Parathyroid adenoma (tissue), 2 donors: Measurements from ENCODE around the gene HOXD11.

ENCODE experiments used
- H2AFZ ChIP-seq: fragments of 300-600 bp; sonication (generic); one replicate; pipeline ENCODE4 v1.7.0; 2017; ENCODE audit warnings: antibody characterized with exemption, mild to moderate bottlenecking
- H3K27ac ChIP-seq: fragments of 300-600 bp; sonication (generic); one replicate; pipeline ENCODE4 v1.7.0; 2017
- H3K27me3 ChIP-seq: fragments of 300-600 bp; sonication (generic); one replicate; pipeline ENCODE4 v1.7.0; 2017; ENCODE audit warnings: low read length; ENCODE audit not compliant: control insufficient read depth, insufficient read depth
- H3K36me3 ChIP-seq: fragments of 300-600 bp; sonication (generic); one replicate; pipeline ENCODE4 v1.7.0; 2017; ENCODE audit warnings: low read length; ENCODE audit not compliant: control insufficient read depth, insufficient read depth
- H3K4me1 ChIP-seq: fragments of 300-600 bp; sonication (generic); one replicate; pipeline ENCODE4 v1.7.0; 2017; ENCODE audit warnings: control low read depth
- H3K4me2 ChIP-seq: fragments of 300-600 bp; sonication (generic); one replicate; pipeline ENCODE4 v1.7.0; 2017; ENCODE audit warnings: low read length
- H3K4me3 ChIP-seq: fragments of 300-600 bp; sonication (generic); one replicate; pipeline ENCODE4 v1.7.0; 2017; ENCODE audit warnings: low read depth, low read length
- H3K79me2 ChIP-seq: fragments of 300-600 bp; sonication (generic); one replicate; pipeline ENCODE4 v1.7.0; 2017; ENCODE audit warnings: control low read depth
- H3K9ac ChIP-seq: fragments of 300-600 bp; sonication (generic); one replicate; pipeline ENCODE4 v1.7.0; 2017; ENCODE audit warnings: mild to moderate bottlenecking
- H3K9me3 ChIP-seq: fragments of 300-600 bp; sonication (generic); one replicate; pipeline ENCODE4 v1.7.0; 2017; ENCODE audit warnings: low read length; ENCODE audit not compliant: control insufficient read depth
- TF ChIP-seq, protein P1 (sequence below): fragments of 300-600 bp; sonication (generic); IDR thresholded peaks from one replicate; pipeline ENCODE4 v1.7.0; 2017; ENCODE audit warnings: antibody characterized with exemption, mild to moderate bottlenecking
- donor health status: primary hyperparathyroidism.

HOXD11 gene

DNA sequence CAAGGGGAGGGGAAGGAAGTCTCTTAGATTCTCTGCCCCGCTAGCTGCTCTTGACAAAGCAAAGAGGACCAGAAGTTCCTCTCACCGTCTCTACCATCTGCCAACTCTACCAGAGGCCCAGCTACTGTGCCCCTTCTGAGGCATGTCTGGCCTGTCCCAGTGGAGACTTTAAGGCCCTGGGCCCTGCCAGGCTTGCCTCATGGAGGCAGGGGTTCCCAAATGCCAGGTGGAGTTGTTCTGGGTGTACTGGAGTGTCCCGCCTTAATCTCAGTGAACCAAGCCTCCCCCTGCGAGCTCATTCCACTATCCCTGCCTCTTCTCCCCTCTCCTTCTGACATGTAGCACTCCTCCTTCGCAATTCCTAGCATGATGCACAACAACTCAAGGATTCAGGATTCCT lies 5.2 kb upstream of the HOXD11 start:
- no peak overlapping the region for H3K4me2 ChIP-seq
- no peaks in the 10 kb centered on the region for H3K9me3 ChIP-seq
- no peak overlapping the region for H3K4me3 ChIP-seq
- TF ChIP-seq, protein P1, sequence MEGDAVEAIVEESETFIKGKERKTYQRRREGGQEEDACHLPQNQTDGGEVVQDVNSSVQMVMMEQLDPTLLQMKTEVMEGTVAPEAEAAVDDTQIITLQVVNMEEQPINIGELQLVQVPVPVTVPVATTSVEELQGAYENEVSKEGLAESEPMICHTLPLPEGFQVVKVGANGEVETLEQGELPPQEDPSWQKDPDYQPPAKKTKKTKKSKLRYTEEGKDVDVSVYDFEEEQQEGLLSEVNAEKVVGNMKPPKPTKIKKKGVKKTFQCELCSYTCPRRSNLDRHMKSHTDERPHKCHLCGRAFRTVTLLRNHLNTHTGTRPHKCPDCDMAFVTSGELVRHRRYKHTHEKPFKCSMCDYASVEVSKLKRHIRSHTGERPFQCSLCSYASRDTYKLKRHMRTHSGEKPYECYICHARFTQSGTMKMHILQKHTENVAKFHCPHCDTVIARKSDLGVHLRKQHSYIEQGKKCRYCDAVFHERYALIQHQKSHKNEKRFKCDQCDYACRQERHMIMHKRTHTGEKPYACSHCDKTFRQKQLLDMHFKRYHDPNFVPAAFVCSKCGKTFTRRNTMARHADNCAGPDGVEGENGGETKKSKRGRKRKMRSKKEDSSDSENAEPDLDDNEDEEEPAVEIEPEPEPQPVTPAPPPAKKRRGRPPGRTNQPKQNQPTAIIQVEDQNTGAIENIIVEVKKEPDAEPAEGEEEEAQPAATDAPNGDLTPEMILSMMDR: no peak
- no peaks in the 10 kb centered on the region for H3K36me3 ChIP-seq
- H3K4me1 ChIP-seq: no peaks in the 10 kb centered on the region
- peaks cover 34% of the 10 kb centered on the region for H3K27me3 ChIP-seq
- no peak overlapping the region for H2AFZ ChIP-seq
- H3K27ac ChIP-seq: no peak overlapping the region
- H3K79me2 ChIP-seq: no peaks in the 10 kb centered on the region
- H3K9ac ChIP-seq: no peak overlapping the region

DNA sequence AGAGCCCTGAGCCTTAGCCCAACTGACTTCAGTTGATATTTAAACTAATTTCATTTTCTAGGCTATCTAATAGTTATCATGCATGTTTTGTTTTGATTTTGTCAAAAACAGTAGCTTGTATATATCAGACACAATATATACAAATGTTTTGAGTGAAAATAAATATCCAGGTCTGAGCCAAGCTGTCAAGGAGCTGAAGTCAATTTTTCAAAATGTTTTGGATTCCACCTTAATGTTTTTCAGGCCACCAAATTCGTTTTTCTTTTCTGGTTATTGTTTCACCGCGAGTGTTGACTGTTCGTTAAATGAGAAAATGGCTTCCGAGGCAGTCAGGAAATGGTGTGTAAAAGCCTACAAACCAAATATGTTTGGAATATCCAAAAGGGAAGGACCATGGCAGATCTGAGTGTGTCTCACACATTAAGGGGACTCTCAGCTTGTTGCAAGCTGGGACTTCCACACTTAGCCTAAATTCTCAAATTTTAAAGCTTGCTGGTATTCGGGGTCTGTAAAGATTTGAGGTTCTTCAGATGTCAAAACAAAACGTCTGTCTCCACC lies 4.7 kb upstream of the HOXD11 start:
- H3K27ac ChIP-seq: no peak overlapping the region

GRCh38 chr2:176103194-176103593 lies 3.9 kb upstream of the HOXD11 start:
- Histone ChIP-seq H3K36me3 (no peaks in the 10 kb centered on the region), H3K9me3 (no peaks in the 10 kb centered on the region), H3K4me1 (no peaks in the 10 kb centered on the region), H3K9ac (no peak overlapping the region), H3K27me3 (peaks cover 31% of the 10 kb centered on the region), H3K4me3 (no peak overlapping the region), H2AFZ (no peak overlapping the region), H3K27ac (no peak overlapping the region), H3K79me2 (no peaks in the 10 kb centered on the region), H3K4me2 (no peak overlapping the region)
- TF ChIP-seq, protein P1: no peak

More for the DNA sequence above, 4.7 kb upstream of the HOXD11 start:
- no peaks in the 10 kb centered on the region for H3K9me3 ChIP-seq
- H3K79me2 ChIP-seq: no peaks in the 10 kb centered on the region
- H3K4me1 ChIP-seq: no peaks in the 10 kb centered on the region
- no peak overlapping the region for H3K4me3 ChIP-seq
- H2AFZ ChIP-seq: no peak overlapping the region
- peaks cover 31% of the 10 kb centered on the region for H3K27me3 ChIP-seq
- no peaks in the 10 kb centered on the region for H3K36me3 ChIP-seq
- no peak overlapping the region for H3K9ac ChIP-seq
- no peak overlapping the region for H3K4me2 ChIP-seq
- TF ChIP-seq, protein P1: no peak

GRCh38 chr2:176103742-176104315 lies 3.3 kb upstream of the HOXD11 start:
- H3K9me3 ChIP-seq: no peaks in the 10 kb centered on the region
- TF ChIP-seq, protein P1: no peak
- H3K27me3 ChIP-seq: peaks cover 27% of the 10 kb centered on the region
- H3K4me3 ChIP-seq: no peak overlapping the region
- H3K79me2 ChIP-seq: no peaks in the 10 kb centered on the region
- H2AFZ ChIP-seq: no peak overlapping the region
- H3K4me1 ChIP-seq: no peaks in the 10 kb centered on the region
- no peak overlapping the region for H3K9ac ChIP-seq
- H3K4me2 ChIP-seq: no peak overlapping the region
- H3K27ac ChIP-seq: no peak overlapping the region
- no peaks in the 10 kb centered on the region for H3K36me3 ChIP-seq
